HG03439 (cell line): ENCODE measurements around the gene HSPA6.
"Not testable (repeated sequence)": the region's sequence is repeated elsewhere in the genome, so short reads cannot be mapped to it uniquely, and the experiment has no call there.

Experiments used
- ATAC-seq: cut with Tn5 transposase; IDR thresholded peaks from one replicate; pipeline ENCODE4 v1.9.1; 2021; ENCODE audit warnings: mild to moderate bottlenecking, moderate library complexity; ENCODE audit not compliant: unreplicated experiment

HSPA6 gene

GRCh38 chr1:161557506-161558450 is 33.4 kb downstream of the HSPA6 start:
- not testable (repeated sequence) for ATAC-seq

GRCh38 chr1:161560960-161561715 is 36.8 kb downstream of the HSPA6 start:
- not testable (repeated sequence) for ATAC-seq

DNA sequence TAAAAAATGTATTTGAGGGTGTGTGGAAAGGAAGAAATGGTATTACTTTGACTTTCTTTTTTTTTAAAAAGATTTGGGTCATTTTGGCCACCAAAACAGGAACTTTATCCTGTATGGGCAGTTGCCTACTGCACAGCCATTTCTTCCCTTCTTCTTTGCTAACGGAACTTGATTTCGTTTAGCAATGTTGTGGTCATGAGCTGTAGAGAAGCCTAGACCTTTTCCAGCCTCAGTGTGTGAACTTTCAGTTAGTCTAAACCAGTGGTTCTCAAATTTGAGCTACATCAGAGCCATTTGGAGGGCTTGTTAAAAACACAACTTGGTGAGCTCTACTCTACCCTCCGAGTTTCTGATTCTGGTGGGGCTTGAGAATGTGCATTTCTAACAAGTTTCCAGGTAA is 38.1 kb downstream of the HSPA6 start:
- ATAC-seq, result not testable (repeated sequence)

- not testable (repeated sequence) for ATAC-seq
Measured at GRCh38 chr1:161563522-161563921, 39.2 kb downstream of the HSPA6 start.

- not testable (repeated sequence) for ATAC-seq
Measured at GRCh38 chr1:161566602-161566960, 42.2 kb downstream of the HSPA6 start.

- ATAC-seq, result not testable (repeated sequence)
Measured at GRCh38 chr1:161571703-161572102, 47.4 kb downstream of the HSPA6 start.
